Measurements from ENCODE around the gene CLASP2.

CLASP2 gene

GRCh38 chr3:33629219-33629618 lies 88.8 kb downstream of the CLASP2 start:
- no peak for DNase-seq

GRCh38 chr3:33624756-33625155 lies 93.3 kb downstream of the CLASP2 start:
- DNase-seq = no peak

- DNase-seq = no peak
These were observed 105.0 kb downstream of the CLASP2 start for GRCh38 chr3:33613041-33613440.

- DNase-seq = no peak
These were observed 105.4 kb downstream of the CLASP2 start for GRCh38 chr3:33612607-33613006.

GRCh38 chr3:33602829-33603228 lies 115.2 kb downstream of the CLASP2 start:
- no peak for DNase-seq

GRCh38 chr3:33597257-33597689 lies 120.8 kb downstream of the CLASP2 start:
- DNase-seq = no peak

GRCh38 chr3:33592999-33593398 lies 125.1 kb downstream of the CLASP2 start:
- no peak for DNase-seq

- no peak for DNase-seq
These were observed 127.5 kb downstream of the CLASP2 start for GRCh38 chr3:33590541-33590940.

- no peak for DNase-seq
These were observed 131.7 kb downstream of the CLASP2 start for GRCh38 chr3:33586402-33586801.

GRCh38 chr3:33582234-33582633 lies 135.8 kb downstream of the CLASP2 start:
- DNase-seq = no peak

- DNase-seq = no peak
These were observed 136.4 kb downstream of the CLASP2 start for GRCh38 chr3:33581666-33582065.

- no peak for DNase-seq
These were observed 138.2 kb downstream of the CLASP2 start for GRCh38 chr3:33579840-33580239.

GRCh38 chr3:33579178-33579510 lies 138.9 kb downstream of the CLASP2 start:
- no peak for DNase-seq

GRCh38 chr3:33578325-33579177 lies 139.5 kb downstream of the CLASP2 start:
- DNase-seq = no peak

- DNase-seq = no peak
These were observed 140.5 kb downstream of the CLASP2 start for GRCh38 chr3:33577588-33577987.

GRCh38 chr3:33577173-33577572 lies 140.9 kb downstream of the CLASP2 start:
- DNase-seq = no peak

GRCh38 chr3:33575311-33575710 lies 142.7 kb downstream of the CLASP2 start:
- no peak for DNase-seq

GRCh38 chr3:33557829-33558228 lies 160.2 kb downstream of the CLASP2 start:
- no peak for DNase-seq

GRCh38 chr3:33557279-33557678 lies 160.8 kb downstream of the CLASP2 start:
- no peak for DNase-seq

GRCh38 chr3:33547101-33547500 lies 171.0 kb downstream of the CLASP2 start:
- DNase-seq = no peak

- DNase-seq = no peak
These were observed 173.9 kb downstream of the CLASP2 start for GRCh38 chr3:33544126-33544525.

- no peak for DNase-seq
These were observed 174.5 kb downstream of the CLASP2 start for GRCh38 chr3:33543601-33544000.

GRCh38 chr3:33541918-33542317 lies 176.1 kb downstream of the CLASP2 start:
- DNase-seq = no peak

- DNase-seq = no peak
These were observed 179.2 kb downstream of the CLASP2 start for GRCh38 chr3:33538678-33539339.

GRCh38 chr3:33537133-33537532 lies 180.9 kb downstream of the CLASP2 start:
- no peak for DNase-seq
